ENCODE measurements around the gene ASF1A. TPM values are rescaled to one million over a fixed set of nuclear protein-coding genes. Genes with fewer than 3 reads are reported as not detected.

The ASF1A gene
- total RNA-seq, 1 experiment from 2014 or later, result 34.4 TPM

GRCh38 chr6:118873239-118873638 lies 20.7 kb upstream of the ASF1A start:
- Histone ChIP-seq H3K4me2 (ENCODE audit: insufficient read depth, insufficient read length, low read length) (no peak overlapping the region), H3K4me1 (ENCODE audit: insufficient read depth, low read length) (no peaks in the 10 kb centered on the region), H3K14ac (ENCODE audit: insufficient read depth, low read length) (no peak overlapping the region), H4K5ac (ENCODE audit: insufficient read length, low read depth, low read length) (no peak overlapping the region), H2AK5ac (ENCODE audit: insufficient read length, low read length) (no peak overlapping the region), H3K18ac (ENCODE audit: insufficient read length, low read depth, low read length) (no peak overlapping the region), H3K79me1 (ENCODE audit: insufficient read depth, low read depth, low read length, poor library complexity, severe bottlenecking) (no peaks in the 10 kb centered on the region), H3K23ac (ENCODE audit: insufficient read length, low read depth, low read length) (no peak overlapping the region), H3K56ac (ENCODE audit: insufficient read length, low read depth, low read length) (no peak overlapping the region), H3K9me3 (ENCODE audit: control insufficient read depth, low read depth, low read length) (no peaks in the 10 kb centered on the region), H3T11ph (ENCODE audit: low read length) (no peak overlapping the region), H3K9ac (ENCODE audit: extremely low read depth, insufficient read length, low read length) (no peak overlapping the region), H2BK120ac (ENCODE audit: low read depth, low read length, poor library complexity, severe bottlenecking) (no peak overlapping the region), H2BK20ac (ENCODE audit: low read depth, low read length, poor library complexity, severe bottlenecking) (no peak overlapping the region), H4K8ac (replicated peaks; ENCODE audit: insufficient read length, low read depth, low read length) (no peak overlapping the region), H4K91ac (ENCODE audit: insufficient read length, low read depth, low read length) (no peak overlapping the region), H4K20me1 (ENCODE audit: control insufficient read depth, insufficient read depth, insufficient read length) (no peaks in the 10 kb centered on the region), H2BK12ac (ENCODE audit: insufficient read length, low read depth, low read length) (no peak overlapping the region), H3K4ac (ENCODE audit: low read depth, low read length) (no peak overlapping the region), H2BK5ac (ENCODE audit: insufficient read length, low read length) (no peak overlapping the region), H3K79me2 (ENCODE audit: insufficient read depth, low read length) (no peaks in the 10 kb centered on the region), H3K27ac (ENCODE audit: insufficient read length, low read depth, low read length) (no peak overlapping the region), H3K27me3 (ENCODE audit: insufficient read depth, low read length) (no peaks in the 10 kb centered on the region), H2BK15ac (ENCODE audit: low read depth, low read length) (no peak overlapping the region), H2AFZ (ENCODE audit: low read length) (no peak overlapping the region), H3K23me2 (ENCODE audit: insufficient read length, low read depth, low read length, poor library complexity, severe bottlenecking) (no peaks in the 10 kb centered on the region)
- TF ChIP-seq CTCF (conservative IDR thresholded peaks at IDR 0.05), result no peak
- no peak for DNase-seq
- Mint-ChIP-seq H3K27me3 (ENCODE audit: low read depth) (no peaks in the 10 kb centered on the region), H3K4me3 (no peak overlapping the region), H3K36me3 (ENCODE audit: insufficient read depth in 1 of 3, low read depth in 3 of 3) (peaks cover 0 to 2% (median 0%) of the 10 kb centered on the region in 3 experiments; a peak in 2 of 7 replicates), H3K27ac (no peak overlapping the region), H3K4me1 (0 out of 4 replicates have a peak, but pooled peaks cover 0 to 2% of the 10 kb centered on the region in 2 experiments), H3K9me3 (peaks cover 0 to 3% of the 10 kb centered on the region in 2 experiments; a peak in 2 of 5 replicates)
- no CpG with 5 or more reads among the region's 2 CpGs for WGBS (ENCODE audit: extremely low coverage, insufficient read length, low lambda C conversion rate)
